ENCODE data around the gene STRADA.

- TF ChIP-seq CTCF (conservative IDR thresholded peaks at IDR 0.05 in 1 of 2, IDR thresholded peaks at IDR 0.05 in 1 of 2; ENCODE audit: low read depth in 1 of 2, low read length in 2 of 2): no peak
- TF ChIP-seq EZH2 (IDR thresholded peaks at IDR 0.05; ENCODE audit: low read length, missing control alignments): no peak
These were observed 48.5 kb upstream of the STRADA start for GRCh38 chr17:63790057-63790456.

All from fibroblast of lung (primary cell).